ENCODE measurements around the gene DNAH12. TPM values are rescaled to one million over a fixed set of nuclear protein-coding genes. Genes with fewer than 3 reads are reported as not detected.

The DNAH12 gene
- total RNA-seq, 1 donor from 2014 or later = 0.23 TPM

GRCh38 chr3:57518276-57518915 is 25.7 kb downstream of the DNAH12 start:
- Histone ChIP-seq H2AFZ (ENCODE audit: low read depth, low read length) (no peak overlapping the region), H3K79me2 (ENCODE audit: insufficient read depth, low read length) (no peaks in the 10 kb centered on the region), H3K4me3 (ENCODE audit: insufficient read depth, low read depth, low read length) (no peak overlapping the region), H3K4me2 (ENCODE audit: low read length) (peak overlapping the region; percentile 71), H3K27me3 (ENCODE audit: insufficient read depth, low read length) (no peaks in the 10 kb centered on the region), H3K36me3 (ENCODE audit: insufficient read depth, low read length) (no peaks in the 10 kb centered on the region), H3K27ac (ENCODE audit: low read depth, low read length) (peak overlapping the region; percentile 28), H3K4me1 (ENCODE audit: insufficient read depth, low read length) (peaks cover 9% of the 10 kb centered on the region), H3K9me3 (ENCODE audit: insufficient read depth, low read depth, low read length) (no peaks in the 10 kb centered on the region), H3K9ac (ENCODE audit: low read length) (no peak overlapping the region), H4K20me1 (ENCODE audit: insufficient read depth, low read length) (no peaks in the 10 kb centered on the region)
- Mint-ChIP-seq H3K27ac (ENCODE audit: unreplicated experiment) (peak overlapping the region; percentile 62), H3K4me1 (ENCODE audit: low read depth, unreplicated experiment) (peaks cover 9% of the 10 kb centered on the region), H3K36me3 (ENCODE audit: low read depth, unreplicated experiment) (no peaks in the 10 kb centered on the region), H3K4me3 (ENCODE audit: unreplicated experiment) (peak overlapping the region; percentile 65), H3K9me3 (ENCODE audit: unreplicated experiment) (no peaks in the 10 kb centered on the region), H3K27me3 (ENCODE audit: low read depth, unreplicated experiment) (no peaks in the 10 kb centered on the region)
- DNase-seq (ENCODE audit: low read depth) (peak; percentile 81), FAIRE-seq (no peak)
- no peak for TF ChIP-seq CTCF (IDR thresholded peaks at IDR 0.05; ENCODE audit: insufficient read depth, low read depth, low read length)
- no peak for TF ChIP-seq EZH2 (IDR thresholded peaks at IDR 0.05; ENCODE audit: insufficient read depth, low read length)

GRCh38 chr3:57512166-57512565 is 32.0 kb downstream of the DNAH12 start:
- H3K9me3 Mint-ChIP-seq (ENCODE audit: unreplicated experiment) = no peaks in the 10 kb centered on the region
- Histone ChIP-seq H3K4me2 (ENCODE audit: low read length) (no peak overlapping the region), H3K9me3 (ENCODE audit: insufficient read depth, low read depth, low read length) (no peaks in the 10 kb centered on the region), H3K79me2 (ENCODE audit: insufficient read depth, low read length) (no peaks in the 10 kb centered on the region), H3K9ac (ENCODE audit: low read length) (no peak overlapping the region), H3K4me3 (ENCODE audit: insufficient read depth, low read depth, low read length) (no peak overlapping the region), H4K20me1 (ENCODE audit: insufficient read depth, low read length) (no peaks in the 10 kb centered on the region), H3K27me3 (ENCODE audit: insufficient read depth, low read length) (no peaks in the 10 kb centered on the region), H3K4me1 (ENCODE audit: insufficient read depth, low read length) (no peaks in the 10 kb centered on the region), H2AFZ (ENCODE audit: low read depth, low read length) (no peak overlapping the region), H3K36me3 (ENCODE audit: insufficient read depth, low read length) (no peaks in the 10 kb centered on the region), H3K27ac (ENCODE audit: low read depth, low read length) (no peak overlapping the region)
- H3K27ac Mint-ChIP-seq (ENCODE audit: unreplicated experiment) = no peak overlapping the region
- no peak overlapping the region for H3K4me3 Mint-ChIP-seq (ENCODE audit: unreplicated experiment)
- no peaks in the 10 kb centered on the region for H3K27me3 Mint-ChIP-seq (ENCODE audit: low read depth, unreplicated experiment)
- H3K36me3 Mint-ChIP-seq (ENCODE audit: low read depth, unreplicated experiment) = no peaks in the 10 kb centered on the region
- TF ChIP-seq CTCF (IDR thresholded peaks at IDR 0.05; ENCODE audit: insufficient read depth, low read depth, low read length) (no peak), EZH2 (IDR thresholded peaks at IDR 0.05; ENCODE audit: insufficient read depth, low read length) (no peak)
- H3K4me1 Mint-ChIP-seq (ENCODE audit: low read depth, unreplicated experiment) = no peaks in the 10 kb centered on the region
- FAIRE-seq = no peak
- DNase-seq (ENCODE audit: low read depth) = peak; percentile 5

- Histone ChIP-seq H2AFZ (ENCODE audit: low read depth, low read length) (no peak overlapping the region), H3K4me3 (ENCODE audit: insufficient read depth, low read depth, low read length) (no peak overlapping the region), H4K20me1 (ENCODE audit: insufficient read depth, low read length) (no peaks in the 10 kb centered on the region), H3K9me3 (ENCODE audit: insufficient read depth, low read depth, low read length) (no peaks in the 10 kb centered on the region), H3K79me2 (ENCODE audit: insufficient read depth, low read length) (no peaks in the 10 kb centered on the region), H3K9ac (ENCODE audit: low read length) (no peak overlapping the region), H3K27me3 (ENCODE audit: insufficient read depth, low read length) (no peaks in the 10 kb centered on the region), H3K4me1 (ENCODE audit: insufficient read depth, low read length) (no peaks in the 10 kb centered on the region), H3K27ac (ENCODE audit: low read depth, low read length) (no peak overlapping the region), H3K36me3 (ENCODE audit: insufficient read depth, low read length) (no peaks in the 10 kb centered on the region), H3K4me2 (ENCODE audit: low read length) (no peak overlapping the region)
- TF ChIP-seq CTCF (IDR thresholded peaks at IDR 0.05; ENCODE audit: insufficient read depth, low read depth, low read length) (no peak), EZH2 (IDR thresholded peaks at IDR 0.05; ENCODE audit: insufficient read depth, low read length) (no peak)
- no peak overlapping the region for H3K27ac Mint-ChIP-seq (ENCODE audit: unreplicated experiment)
- no peaks in the 10 kb centered on the region for H3K9me3 Mint-ChIP-seq (ENCODE audit: unreplicated experiment)
- FAIRE-seq (no peak), DNase-seq (ENCODE audit: low read depth) (no peak)
- no peak overlapping the region for H3K4me3 Mint-ChIP-seq (ENCODE audit: unreplicated experiment)
- no peaks in the 10 kb centered on the region for H3K4me1 Mint-ChIP-seq (ENCODE audit: low read depth, unreplicated experiment)
- no peaks in the 10 kb centered on the region for H3K36me3 Mint-ChIP-seq (ENCODE audit: low read depth, unreplicated experiment)
- no peaks in the 10 kb centered on the region for H3K27me3 Mint-ChIP-seq (ENCODE audit: low read depth, unreplicated experiment)
These were observed 38.2 kb downstream of the DNAH12 start for GRCh38 chr3:57505901-57506300.

Data from astrocyte (in vitro differentiated cells and primary cell).